ENCODE measurements around the gene BHMT2. TPM values are rescaled to one million over a fixed set of nuclear protein-coding genes. Genes with fewer than 3 reads are reported as not detected.

The BHMT2 gene
- polyA plus RNA-seq, 3 donors, result not detected

GRCh38 chr5:79031485-79031867 lies 38.1 kb upstream of the BHMT2 start:
- intact Hi-C loops (cut with micrococcal nuclease), result no loop called here
- H3K27ac ChIP-seq (ENCODE audit: low read depth in 1 of 2, low read length in 2 of 2), result no peak overlapping the region
- H3K9ac ChIP-seq (ENCODE audit: insufficient read depth, low read length, poor library complexity, severe bottlenecking), result no peak overlapping the region
- no peak for DNase-seq
- peaks cover 0 to 6% (median 1%) of the 10 kb centered on the region in 3 donors for H3K27me3 Mint-ChIP-seq (ENCODE audit: low read depth in 3 of 3)
- H3K4me3 ChIP-seq (replicated peaks in 1 of 3; ENCODE audit: low read depth in 2 of 3, low read length in 3 of 3), result no peak overlapping the region
- H3K9me3 Mint-ChIP-seq, result peaks cover 0 to 3% (median 0%) of the 10 kb centered on the region in 7 donors
- H3K4me1 ChIP-seq (ENCODE audit: control insufficient read depth in 1 of 2, insufficient read depth in 2 of 2, low read length in 2 of 2), result no peaks in the 10 kb centered on the region
- no peaks in the 10 kb centered on the region for H3K27me3 ChIP-seq (ENCODE audit: control insufficient read depth in 2 of 2, insufficient read depth in 2 of 2, low read length in 2 of 2)
- no peak overlapping the region for H3K27ac Mint-ChIP-seq
- no peaks in the 10 kb centered on the region for H3K36me3 ChIP-seq (replicated peaks in 1 of 2; ENCODE audit: control insufficient read depth in 1 of 2, insufficient read depth in 2 of 2, low read length in 2 of 2)
- H3K4me1 Mint-ChIP-seq, result no peaks in the 10 kb centered on the region
- no peak overlapping the region for H3K4me2 ChIP-seq (replicated peaks; ENCODE audit: extremely low read depth, low read length, poor library complexity, severe bottlenecking)
- no peaks in the 10 kb centered on the region for H3K9me3 ChIP-seq (replicated peaks in 1 of 2; ENCODE audit: control insufficient read depth in 1 of 2, insufficient read depth in 1 of 2, low read length in 2 of 2)
- no peaks in the 10 kb centered on the region for H3K79me2 ChIP-seq (ENCODE audit: insufficient read depth, low read length)
- WGBS (ENCODE audit: insufficient coverage), result 100% methylated on average over 1 of the region's 1 CpG
- H2AFZ ChIP-seq (ENCODE audit: insufficient read depth, low read depth, low read length, poor library complexity, severe bottlenecking), result no peak overlapping the region
- no peaks in the 10 kb centered on the region for H3K36me3 Mint-ChIP-seq
- no peak overlapping the region for H3K4me3 Mint-ChIP-seq
- no peaks in the 10 kb centered on the region for H4K20me1 ChIP-seq (ENCODE audit: insufficient read depth, low read length)
- no peak for TF ChIP-seq CTCF (IDR thresholded peaks at IDR 0.05)

- Mint-ChIP-seq H3K36me3 (no peaks in the 10 kb centered on the region), H3K4me3 (no peak overlapping the region), H3K27ac (no peak overlapping the region), H3K9me3 (peaks cover 0 to 6% (median 2%) of the 10 kb centered on the region in 7 donors), H3K4me1 (no peaks in the 10 kb centered on the region), H3K27me3 (ENCODE audit: low read depth in 3 of 3) (peaks cover 0 to 4% (median 1%) of the 10 kb centered on the region in 3 donors)
- Histone ChIP-seq H3K9me3 (replicated peaks in 1 of 2; ENCODE audit: control insufficient read depth in 1 of 2, insufficient read depth in 1 of 2, low read length in 2 of 2) (no peaks in the 10 kb centered on the region), H3K36me3 (replicated peaks in 1 of 2; ENCODE audit: control insufficient read depth in 1 of 2, insufficient read depth in 2 of 2, low read length in 2 of 2) (no peaks in the 10 kb centered on the region), H3K4me2 (replicated peaks; ENCODE audit: extremely low read depth, low read length, poor library complexity, severe bottlenecking) (no peak overlapping the region), H3K27ac (ENCODE audit: low read depth in 1 of 2, low read length in 2 of 2) (no peak overlapping the region), H3K4me3 (replicated peaks in 1 of 3; ENCODE audit: low read depth in 2 of 3, low read length in 3 of 3) (no peak overlapping the region), H3K27me3 (ENCODE audit: control insufficient read depth in 2 of 2, insufficient read depth in 2 of 2, low read length in 2 of 2) (no peaks in the 10 kb centered on the region), H3K79me2 (ENCODE audit: insufficient read depth, low read length) (no peaks in the 10 kb centered on the region), H3K4me1 (ENCODE audit: control insufficient read depth in 1 of 2, insufficient read depth in 2 of 2, low read length in 2 of 2) (no peaks in the 10 kb centered on the region), H3K9ac (ENCODE audit: insufficient read depth, low read length, poor library complexity, severe bottlenecking) (no peak overlapping the region), H4K20me1 (ENCODE audit: insufficient read depth, low read length) (no peaks in the 10 kb centered on the region), H2AFZ (ENCODE audit: insufficient read depth, low read depth, low read length, poor library complexity, severe bottlenecking) (no peak overlapping the region)
- WGBS (ENCODE audit: insufficient coverage), result 97% methylated on average over 9 of the region's 10 CpGs
- TF ChIP-seq CTCF (IDR thresholded peaks at IDR 0.05), result no peak
- intact Hi-C loops (cut with micrococcal nuclease), result no loop called here
- no peak for DNase-seq
Measured at GRCh38 chr5:79032031-79032695, 37.4 kb upstream of the BHMT2 start.
